ENCODE measurements around the gene ICE1. TPM values are rescaled to one million over a fixed set of nuclear protein-coding genes. Genes with fewer than 3 reads are reported as not detected.

The ICE1 gene
- total and polyA plus RNA-seq, 2 donors from 2014 or later, result 6.7 to 32.8 TPM

DNA sequence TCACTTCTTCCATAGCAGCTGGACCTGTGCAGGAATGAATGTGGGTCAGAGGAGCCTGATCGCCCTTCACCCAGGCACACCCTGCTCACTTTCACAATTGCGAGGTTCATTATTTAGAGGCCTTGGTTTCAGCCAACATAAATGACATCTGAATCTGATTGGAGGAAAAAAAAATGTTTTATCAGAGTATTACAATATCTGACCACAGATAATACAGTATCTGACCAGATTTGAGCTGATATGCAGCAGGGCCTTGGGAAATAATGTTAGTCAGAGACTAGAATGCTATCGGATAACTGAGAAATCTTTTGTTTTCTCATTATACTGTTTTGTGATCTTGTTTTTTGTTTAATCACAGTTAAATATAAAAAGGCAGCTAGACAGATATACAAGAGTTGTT is 7.7 kb downstream of the ICE1 start:
- Histone ChIP-seq H3K27me3 (ENCODE audit: control insufficient read depth, insufficient read depth, low read length) (no peaks in the 10 kb centered on the region), H3K27ac (ENCODE audit: low read depth in 2 of 2, low read length in 2 of 2) (no peak overlapping the region), H3K4me1 (ENCODE audit: control insufficient read depth in 2 of 3, insufficient read depth in 2 of 3, low read depth in 1 of 3, low read length in 3 of 3) (peaks cover 0 to 12% (median 6%) of the 10 kb centered on the region in 3 donors), H3K36me3 (ENCODE audit: control insufficient read depth in 2 of 3, insufficient read depth in 3 of 3, low read length in 3 of 3) (no peaks in the 10 kb centered on the region), H3K4me3 (ENCODE audit: low read length in 3 of 3) (no peak overlapping the region), H3K9me3 (ENCODE audit: control insufficient read depth in 2 of 3, insufficient read depth in 1 of 3, low read length in 3 of 3) (no peaks in the 10 kb centered on the region), H3K9ac (ENCODE audit: low read length in 3 of 3) (no peak overlapping the region)
- no peak for FAIRE-seq
- intact Hi-C loops (cut with DNase I), result no loop called here
- DNase-seq, result no peak
- TF ChIP-seq, protein P1, sequence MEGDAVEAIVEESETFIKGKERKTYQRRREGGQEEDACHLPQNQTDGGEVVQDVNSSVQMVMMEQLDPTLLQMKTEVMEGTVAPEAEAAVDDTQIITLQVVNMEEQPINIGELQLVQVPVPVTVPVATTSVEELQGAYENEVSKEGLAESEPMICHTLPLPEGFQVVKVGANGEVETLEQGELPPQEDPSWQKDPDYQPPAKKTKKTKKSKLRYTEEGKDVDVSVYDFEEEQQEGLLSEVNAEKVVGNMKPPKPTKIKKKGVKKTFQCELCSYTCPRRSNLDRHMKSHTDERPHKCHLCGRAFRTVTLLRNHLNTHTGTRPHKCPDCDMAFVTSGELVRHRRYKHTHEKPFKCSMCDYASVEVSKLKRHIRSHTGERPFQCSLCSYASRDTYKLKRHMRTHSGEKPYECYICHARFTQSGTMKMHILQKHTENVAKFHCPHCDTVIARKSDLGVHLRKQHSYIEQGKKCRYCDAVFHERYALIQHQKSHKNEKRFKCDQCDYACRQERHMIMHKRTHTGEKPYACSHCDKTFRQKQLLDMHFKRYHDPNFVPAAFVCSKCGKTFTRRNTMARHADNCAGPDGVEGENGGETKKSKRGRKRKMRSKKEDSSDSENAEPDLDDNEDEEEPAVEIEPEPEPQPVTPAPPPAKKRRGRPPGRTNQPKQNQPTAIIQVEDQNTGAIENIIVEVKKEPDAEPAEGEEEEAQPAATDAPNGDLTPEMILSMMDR (IDR thresholded peaks at IDR 0.05; ENCODE audit: borderline replicate concordance, extremely low read depth, insufficient read depth), result no peak

- DNase-seq, result no peak
- Histone ChIP-seq H3K9ac (ENCODE audit: low read length in 3 of 3) (no peak overlapping the region), H3K36me3 (ENCODE audit: control insufficient read depth in 2 of 3, insufficient read depth in 3 of 3, low read length in 3 of 3) (no peaks in the 10 kb centered on the region), H3K4me3 (ENCODE audit: low read length in 3 of 3) (no peak overlapping the region), H3K4me1 (ENCODE audit: control insufficient read depth in 2 of 3, insufficient read depth in 2 of 3, low read depth in 1 of 3, low read length in 3 of 3) (peaks cover 0 to 12% (median 6%) of the 10 kb centered on the region in 3 donors), H3K27ac (ENCODE audit: low read depth in 2 of 2, low read length in 2 of 2) (no peak overlapping the region), H3K9me3 (ENCODE audit: control insufficient read depth in 2 of 3, insufficient read depth in 1 of 3, low read length in 3 of 3) (no peaks in the 10 kb centered on the region), H3K27me3 (ENCODE audit: control insufficient read depth, insufficient read depth, low read length) (no peaks in the 10 kb centered on the region)
- intact Hi-C loops (cut with DNase I), result no loop called here
- TF ChIP-seq, protein P1 (IDR thresholded peaks at IDR 0.05; ENCODE audit: borderline replicate concordance, extremely low read depth, insufficient read depth), result no peak
- FAIRE-seq, result no peak
Measured at GRCh38 chr5:5432020-5432707, 9.7 kb downstream of the ICE1 start.

GRCh38 chr5:5436203-5436760 is 13.8 kb downstream of the ICE1 start:
- no peaks in the 10 kb centered on the region for H3K9me3 ChIP-seq (ENCODE audit: control insufficient read depth in 2 of 3, insufficient read depth in 1 of 3, low read length in 3 of 3)
- no peak overlapping the region for H3K4me3 ChIP-seq (ENCODE audit: low read length in 3 of 3)
- peaks cover 0 to 2% (median 0%) of the 10 kb centered on the region in 3 donors for H3K36me3 ChIP-seq (ENCODE audit: control insufficient read depth in 2 of 3, insufficient read depth in 3 of 3, low read length in 3 of 3)
- no peak overlapping the region for H3K9ac ChIP-seq (ENCODE audit: low read length in 3 of 3)
- H3K4me1 ChIP-seq (ENCODE audit: control insufficient read depth in 2 of 3, insufficient read depth in 2 of 3, low read depth in 1 of 3, low read length in 3 of 3), result peaks cover 0 to 6% (median 2%) of the 10 kb centered on the region in 3 donors
- intact Hi-C loops (cut with DNase I), result no loop called here
- H3K27me3 ChIP-seq (ENCODE audit: control insufficient read depth, insufficient read depth, low read length), result no peaks in the 10 kb centered on the region
- H3K27ac ChIP-seq (ENCODE audit: low read depth in 2 of 2, low read length in 2 of 2), result no peak overlapping the region
- FAIRE-seq (no peak), DNase-seq (peak in 3 of 5 donors; percentile 30 to 62 (median 57))
- TF ChIP-seq, protein P1 (IDR thresholded peaks at IDR 0.05; ENCODE audit: borderline replicate concordance, extremely low read depth, insufficient read depth), result no peak

All from kidney (tissue), 14 donors.